Vagina (tissue), 2 donors: Measurements from ENCODE around the gene FGF11. TPM values are rescaled to one million over a fixed set of nuclear protein-coding genes. Genes with fewer than 3 reads are reported as not detected.

Source experiments
- DNase-seq, 2 donors: peaks; one replicate each; pipeline ENCODE4 v3.0.0-alpha.2; 2017; ENCODE audit errors: extremely low spot score in 2 of 2
- H3K27ac ChIP-seq: fragments of 200-600 bp; sonication (generic); one replicate; pipeline ENCODE4 v1.5.1; 2019
- H3K27me3 ChIP-seq: fragments of 200-600 bp; sonication (generic); one replicate; pipeline ENCODE4 v1.5.1; 2019
- H3K36me3 ChIP-seq, 2 donors: fragments of 200-600 bp; sonication (generic); one replicate each; pipeline ENCODE4 v1.5.1; 2017 to 2019
- H3K4me1 ChIP-seq: fragments of 200-600 bp; sonication (generic); one replicate; pipeline ENCODE4 v1.5.1; 2019
- H3K4me3 ChIP-seq, 2 donors: fragments of 200-600 bp; sonication (generic); 1 replicate in 1 of 2; 2 replicates in 1 of 2; pipeline ENCODE4 v1.5.1; 2016 to 2019
- H3K9me3 ChIP-seq: fragments of 200-600 bp; sonication (generic); one replicate; pipeline ENCODE4 v1.5.1; 2019
- CTCF ChIP-seq, 3 experiments: fragments of 450-650 bp in 2 of 3; fragments of 200-600 bp in 1 of 3; sonication (generic) in 1 of 3; IDR thresholded peaks; one replicate each; pipeline ENCODE4 v1.5.1; 2017 to 2019; ENCODE audit warnings: antibody characterized with exemption in 3 of 3, mild to moderate bottlenecking in 2 of 3, moderate library complexity in 2 of 3
- POLR2A ChIP-seq, 2 donors: fragments of 450-650 bp; IDR thresholded peaks; one replicate each; pipeline ENCODE4 v1.6.1; 2017; ENCODE audit warnings: antibody characterized with exemption in 2 of 2, mild to moderate bottlenecking in 2 of 2, moderate library complexity in 2 of 2
- POLR2AphosphoS5 ChIP-seq, 2 donors: sonication (generic); formaldehyde crosslinking; IDR thresholded peaks; one replicate each; pipeline ENCODE4 v1.9.0; 2017; ENCODE audit warnings: antibody characterized with exemption in 2 of 2, mild to moderate bottlenecking in 2 of 2, low read depth in 1 of 2; ENCODE audit not compliant: insufficient read depth in 1 of 2
- intact Hi-C: fragments of 100-400 bp; cut with DNase I; formaldehyde crosslinking; loops from one replicate; pipeline ENCODE4 v1.15.1; 2023
- total RNA-seq: library from RNA; depleted of rRNA; stranded (reverse); fragments of >200 nt; gene quantifications from one replicate; pipeline ENCODE4 v1.2.3, GENCODE V29; 2016

Gene FGF11
- total RNA-seq, 1 donor from 2014 or later, result 10.8 TPM

- Histone ChIP-seq H3K27ac (no peak overlapping the region), H3K4me3 (no peak overlapping the region), H3K9me3 (no peaks in the 10 kb centered on the region), H3K4me1 (peaks cover 29% of the 10 kb centered on the region), H3K36me3 (peaks cover 0 to 16% of the 10 kb centered on the region in 2 donors), H3K27me3 (no peaks in the 10 kb centered on the region)
- TF ChIP-seq POLR2AphosphoS5 (IDR thresholded peaks at IDR 0.05; ENCODE audit: insufficient read depth in 1 of 2, low read depth in 1 of 2) (no peak), CTCF (IDR thresholded peaks at IDR 0.05) (no peak), POLR2A (IDR thresholded peaks at IDR 0.05) (no peak)
- intact Hi-C loops, result loop anchor here (5.0 kb wide), 1 partner anchor 56 kb away; the partner anchor contains the start of gene KCTD11
- DNase-seq, result no peak
Observed at GRCh38 chr17:7408252-7408727, 31.0 kb upstream of the FGF11 start.

- H3K4me1 ChIP-seq, result peaks cover 33% of the 10 kb centered on the region
- intact Hi-C loops, result loop anchor here (5.0 kb wide), 1 partner anchor 57 kb away; the partner anchor contains the start of gene KCTD11
Observed at GRCh38 chr17:7408863-7409262, 30.4 kb upstream of the FGF11 start.

GRCh38 chr17:7409716-7410115 is 29.6 kb upstream of the FGF11 start:
- no peak overlapping the region for H3K27ac ChIP-seq
- TF ChIP-seq POLR2A (IDR thresholded peaks at IDR 0.05) (no peak), POLR2AphosphoS5 (IDR thresholded peaks at IDR 0.05; ENCODE audit: insufficient read depth in 1 of 2, low read depth in 1 of 2) (no peak), CTCF (IDR thresholded peaks at IDR 0.05) (no peak)
- H3K36me3 ChIP-seq, result peaks cover 0 to 18% of the 10 kb centered on the region in 2 donors
- H3K4me3 ChIP-seq, result no peak overlapping the region
- intact Hi-C loops, result loop anchor here (5.0 kb wide), 1 partner anchor 57 kb away; the partner anchor contains the start of gene KCTD11
- DNase-seq, result no peak
- H3K4me1 ChIP-seq, result peaks cover 33% of the 10 kb centered on the region
- H3K27me3 ChIP-seq, result no peaks in the 10 kb centered on the region
- no peaks in the 10 kb centered on the region for H3K9me3 ChIP-seq

More at GRCh38 chr17:7408863-7409262, 30.4 kb upstream of the FGF11 start:
- H3K27me3 ChIP-seq, result no peaks in the 10 kb centered on the region
- TF ChIP-seq CTCF (IDR thresholded peaks at IDR 0.05), result no peak
- TF ChIP-seq POLR2AphosphoS5 (IDR thresholded peaks at IDR 0.05; ENCODE audit: insufficient read depth in 1 of 2, low read depth in 1 of 2), result no peak
- no peak for TF ChIP-seq POLR2A (IDR thresholded peaks at IDR 0.05)
- H3K4me3 ChIP-seq, result no peak overlapping the region
- DNase-seq, result no peak
- no peaks in the 10 kb centered on the region for H3K9me3 ChIP-seq
- H3K27ac ChIP-seq, result no peak overlapping the region
- peaks cover 0 to 16% of the 10 kb centered on the region in 2 donors for H3K36me3 ChIP-seq

GRCh38 chr17:7410634-7411426 is 28.5 kb upstream of the FGF11 start:
- intact Hi-C loops, result no loop called here
- DNase-seq, result no peak
- no peak overlapping the region for H3K27ac ChIP-seq
- no peak overlapping the region for H3K4me3 ChIP-seq
- TF ChIP-seq POLR2A (IDR thresholded peaks at IDR 0.05) (no peak), POLR2AphosphoS5 (IDR thresholded peaks at IDR 0.05; ENCODE audit: insufficient read depth in 1 of 2, low read depth in 1 of 2) (no peak), CTCF (IDR thresholded peaks at IDR 0.05) (no peak)
- peaks cover 23% of the 10 kb centered on the region for H3K4me1 ChIP-seq
- H3K27me3 ChIP-seq, result no peaks in the 10 kb centered on the region
- H3K36me3 ChIP-seq, result peaks cover 0 to 21% of the 10 kb centered on the region in 2 donors
- no peaks in the 10 kb centered on the region for H3K9me3 ChIP-seq

GRCh38 chr17:7411427-7411750 is 27.9 kb upstream of the FGF11 start:
- Histone ChIP-seq H3K27ac (no peak overlapping the region), H3K9me3 (no peaks in the 10 kb centered on the region), H3K27me3 (no peaks in the 10 kb centered on the region), H3K4me1 (peaks cover 17% of the 10 kb centered on the region), H3K4me3 (no peak overlapping the region), H3K36me3 (peaks cover 0 to 21% of the 10 kb centered on the region in 2 donors)
- intact Hi-C loops, result no loop called here
- TF ChIP-seq POLR2AphosphoS5 (IDR thresholded peaks at IDR 0.05; ENCODE audit: insufficient read depth in 1 of 2, low read depth in 1 of 2), result no peak
- TF ChIP-seq POLR2A (IDR thresholded peaks at IDR 0.05), result no peak
- TF ChIP-seq CTCF (IDR thresholded peaks at IDR 0.05), result no peak
- no peak for DNase-seq
